Anterior cingulate cortex (tissue), 58 donors: ENCODE results near the gene LILRB4.
"Not testable (repeated sequence)": the region's sequence is repeated elsewhere in the genome, so short reads cannot be mapped to it uniquely, and the experiment has no call there.

Source experiments
- DNase-seq, 58 donors: peaks; one replicate each; lab custom pipeline; 2025; lab: John Stamatoyannopoulos, UW

LILRB4 gene

DNA sequence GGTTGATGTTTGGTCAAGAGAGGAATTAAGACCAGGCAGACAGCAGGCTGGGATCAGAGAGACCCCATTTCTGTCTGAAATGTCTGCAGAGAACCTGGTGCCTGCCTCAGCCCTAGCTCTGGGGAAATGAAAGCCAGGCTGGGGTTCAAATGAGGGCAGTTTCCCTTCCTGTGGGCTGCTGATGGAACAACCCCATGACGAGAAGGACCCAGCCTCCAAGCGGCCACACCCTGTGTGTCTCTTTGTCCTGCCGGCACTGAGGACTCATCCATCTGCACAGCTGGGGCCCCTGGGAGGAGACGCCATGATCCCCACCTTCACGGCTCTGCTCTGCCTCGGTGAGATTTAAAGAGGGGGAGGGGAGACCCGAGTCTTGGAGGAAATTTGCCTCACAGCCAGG lies at the start of gene LILRB4:
Gene LILRB4, plus strand, starts transcription at position 256 of the 400 bp plus-strand sequence. Its CDS starts 49 bp downstream, at position 305.
- peak in 14 of 58 donors; percentile 2 to 35 (median 12) for DNase-seq

DNA sequence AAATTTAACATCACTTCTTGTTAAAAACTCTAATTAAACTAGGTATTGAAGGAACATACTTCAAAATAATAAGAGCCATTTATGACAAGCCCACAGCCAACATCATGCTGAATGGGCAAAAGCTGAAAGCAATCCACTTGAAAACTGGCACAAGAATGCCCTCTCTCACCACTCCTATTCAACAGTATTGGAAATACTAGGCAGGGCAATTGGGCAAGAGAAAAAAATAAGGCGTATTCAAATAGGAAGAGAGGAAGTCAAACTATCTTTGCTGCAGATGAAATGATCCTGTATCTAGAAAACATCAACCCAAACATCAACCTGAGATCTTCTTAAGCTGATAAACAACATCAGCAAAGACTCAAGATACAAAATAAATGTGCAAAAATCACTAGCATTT lies 48.1 kb upstream of the LILRB4 start:
- no peak for DNase-seq

DNA sequence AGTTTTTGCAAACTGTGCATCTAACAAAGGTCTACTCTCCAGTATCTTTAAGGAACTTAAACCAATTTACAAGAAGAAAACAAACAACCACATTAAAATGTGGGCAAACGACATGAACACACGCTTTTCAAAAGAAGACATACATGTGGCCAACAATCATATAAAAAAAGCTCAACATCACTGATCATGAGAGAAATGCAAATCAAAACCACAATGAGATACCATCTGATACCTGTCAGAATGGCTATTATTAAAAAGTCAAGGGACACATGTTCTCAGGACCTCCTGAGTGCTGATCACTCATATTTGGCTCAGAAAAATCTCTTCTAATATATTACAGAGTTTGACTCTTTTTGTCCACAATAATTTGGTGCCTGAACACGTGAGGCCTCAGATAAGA lies 46.7 kb upstream of the LILRB4 start:
- DNase-seq: no peak

DNA sequence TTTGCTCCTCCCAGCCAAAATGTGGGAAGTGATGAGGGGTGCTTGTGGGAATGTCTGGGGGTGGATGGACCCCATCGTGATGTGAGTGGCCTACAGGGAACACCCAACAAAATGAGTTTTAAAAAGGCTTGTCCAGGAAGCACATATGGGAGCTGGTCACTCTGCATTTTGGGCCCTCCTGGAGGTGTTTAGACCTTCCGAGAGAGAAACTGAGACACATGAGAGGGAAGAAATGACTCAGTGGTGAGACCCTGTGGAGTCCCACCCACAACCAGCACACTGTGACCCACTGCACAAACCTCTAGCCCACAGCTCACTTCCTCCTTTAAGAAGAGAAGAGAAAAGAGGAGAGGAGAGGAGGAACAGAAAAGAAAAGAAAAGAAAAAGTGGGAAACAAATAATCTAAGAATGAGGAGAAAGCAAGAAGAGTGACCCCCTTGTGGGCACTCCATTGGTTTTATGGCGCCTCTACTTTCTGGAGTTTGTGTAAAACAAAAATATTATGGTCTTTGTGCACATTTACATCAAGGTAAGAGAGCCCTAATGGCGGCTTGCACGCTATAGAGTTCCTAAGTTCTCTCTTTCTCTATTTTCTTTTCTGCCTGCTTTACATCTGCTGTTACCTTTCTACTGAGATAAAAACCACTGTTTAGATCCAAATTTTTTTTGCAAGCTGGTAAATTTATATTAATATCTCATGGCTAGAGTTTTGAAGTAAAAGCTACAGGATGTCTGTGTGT lies 45.8 kb upstream of the LILRB4 start:
- DNase-seq: no peak

DNA sequence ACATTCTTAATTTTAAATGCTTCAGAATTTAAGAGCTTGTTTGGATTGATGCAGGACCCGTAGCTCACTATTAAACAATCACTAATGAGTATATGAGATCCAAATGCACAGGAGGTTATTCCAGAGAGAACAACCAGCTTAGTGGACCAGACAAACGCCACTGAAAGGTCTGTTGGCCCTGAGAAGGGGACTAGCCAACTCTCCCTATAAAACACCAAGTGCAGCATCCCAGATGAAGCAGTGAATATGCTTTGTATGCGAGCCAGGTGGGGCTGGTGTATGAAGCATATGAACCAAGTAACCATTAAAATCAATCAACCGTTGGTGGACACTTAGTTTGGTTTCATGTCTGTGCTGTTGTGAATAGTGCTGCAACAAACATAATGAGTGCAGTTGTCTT lies 42.3 kb upstream of the LILRB4 start:
- DNase-seq: no peak

DNA sequence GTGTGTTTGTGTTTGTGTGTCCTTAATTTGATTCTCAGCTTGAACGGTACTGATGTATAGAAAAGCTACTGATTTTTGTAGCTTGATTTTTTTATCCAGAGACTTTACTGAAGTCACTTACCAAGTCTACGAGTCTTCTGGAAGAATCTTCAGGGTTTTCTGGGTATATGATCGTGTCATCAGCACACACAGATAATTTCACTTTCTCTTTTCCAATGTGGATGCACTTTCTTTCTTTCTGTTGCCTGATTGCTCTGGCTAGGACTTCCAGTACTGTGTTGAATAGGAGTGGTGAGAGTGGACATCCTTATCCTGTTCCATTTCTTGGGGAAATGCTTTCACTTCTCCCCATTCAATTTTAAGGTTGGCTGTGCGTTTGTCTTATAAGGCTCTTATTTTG lies 40.4 kb upstream of the LILRB4 start:
- DNase-seq: no peak

DNA sequence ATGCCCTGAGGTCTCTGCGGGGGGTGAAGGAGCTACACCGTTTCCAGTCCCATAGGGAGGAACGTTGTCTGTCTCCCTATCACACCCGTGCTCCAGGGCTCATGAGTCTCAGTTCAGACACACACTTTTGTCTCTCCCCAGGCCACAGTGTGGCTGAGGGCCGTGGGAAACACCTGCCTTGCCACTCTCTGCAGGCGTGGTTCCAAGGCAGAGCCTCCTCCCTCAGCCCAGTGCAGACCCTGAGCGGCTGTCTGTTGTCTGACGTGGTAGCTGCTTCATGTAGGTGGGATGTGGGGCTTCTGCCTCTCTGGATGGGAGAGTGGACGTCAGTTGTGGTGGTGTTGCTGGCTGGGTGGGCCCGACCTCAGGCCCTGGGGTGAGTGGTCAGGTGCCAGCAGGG lies 38.6 kb upstream of the LILRB4 start:
- not testable (repeated sequence) for DNase-seq

DNA sequence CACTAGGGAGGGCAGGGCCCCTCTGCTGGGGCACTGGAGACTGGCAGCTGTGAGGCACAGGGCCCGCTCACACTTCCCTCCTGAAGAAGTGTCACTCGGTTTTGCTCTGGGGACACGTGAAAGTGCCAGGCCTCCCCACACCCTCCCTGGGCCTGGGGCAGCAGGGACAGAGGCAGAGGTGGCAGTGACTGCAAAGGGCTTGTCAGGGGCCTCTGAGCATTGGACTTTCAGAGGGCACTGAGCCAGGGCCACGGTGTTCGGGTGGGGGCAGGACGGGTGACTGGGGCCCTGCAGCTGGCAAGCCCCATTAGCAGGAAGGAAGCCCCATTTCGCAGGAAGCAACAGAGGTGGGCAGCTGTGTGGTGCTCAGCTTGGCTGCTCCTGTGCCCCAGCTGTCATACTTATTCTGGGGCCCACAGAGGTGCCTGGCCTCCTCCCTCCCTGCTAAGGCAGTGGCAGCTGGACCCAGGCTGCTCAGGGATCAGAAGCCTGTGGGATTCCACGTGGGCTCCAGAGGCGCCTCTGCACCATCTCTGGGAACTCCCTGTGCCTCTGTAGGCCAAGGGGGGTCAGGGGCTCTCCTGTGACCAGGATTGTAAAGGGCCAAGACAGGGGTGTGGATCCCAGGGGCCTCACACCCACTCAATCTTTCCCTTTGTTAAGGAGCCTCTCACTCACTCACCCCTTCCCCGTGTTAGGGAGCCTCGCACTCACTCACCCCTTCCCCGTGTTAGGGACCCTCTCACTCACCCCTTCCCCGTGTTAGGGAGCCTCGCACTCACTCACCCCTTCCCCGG lies 37.7 kb upstream of the LILRB4 start:
- DNase-seq: not testable (repeated sequence)

DNA sequence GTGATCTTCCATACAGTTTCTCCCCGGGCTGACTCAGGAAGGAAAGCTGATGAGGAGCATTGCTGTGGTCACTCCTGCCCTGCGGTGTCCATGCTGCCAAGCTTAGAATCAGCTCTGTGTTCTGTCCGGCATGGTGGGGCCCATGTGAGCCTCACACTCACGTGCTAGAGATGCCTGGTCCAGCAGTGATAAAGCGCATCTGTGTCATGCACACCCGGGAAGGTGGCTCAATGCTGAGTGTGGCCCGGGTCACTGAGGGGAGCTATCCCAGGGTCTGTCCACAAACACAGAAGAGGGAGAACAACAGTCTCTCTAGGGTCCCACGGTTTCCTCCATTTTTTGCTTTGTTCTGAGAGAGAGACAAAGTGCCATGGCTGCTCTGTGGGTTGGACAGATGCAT lies 36.0 kb upstream of the LILRB4 start:
- DNase-seq: no peak

DNA sequence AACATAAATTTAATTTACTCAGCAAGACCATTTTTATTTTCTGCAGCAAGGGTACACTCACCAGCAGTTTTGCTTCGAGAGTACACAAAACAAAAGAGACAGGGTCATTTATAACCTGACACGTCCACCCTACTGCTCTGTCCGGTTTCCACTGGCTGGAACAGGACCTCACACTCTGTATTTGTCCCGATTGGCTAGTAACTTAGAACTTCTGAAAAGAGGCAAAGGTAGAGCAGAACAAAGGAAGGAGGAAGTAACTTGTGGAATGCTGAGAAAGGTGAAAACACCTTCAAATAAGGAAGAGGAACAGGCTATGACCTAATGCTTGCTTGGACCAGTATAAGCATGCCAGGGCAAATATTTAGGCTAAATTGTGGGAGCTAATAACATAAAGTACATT lies 34.9 kb upstream of the LILRB4 start:
- not testable (repeated sequence) for DNase-seq

DNA sequence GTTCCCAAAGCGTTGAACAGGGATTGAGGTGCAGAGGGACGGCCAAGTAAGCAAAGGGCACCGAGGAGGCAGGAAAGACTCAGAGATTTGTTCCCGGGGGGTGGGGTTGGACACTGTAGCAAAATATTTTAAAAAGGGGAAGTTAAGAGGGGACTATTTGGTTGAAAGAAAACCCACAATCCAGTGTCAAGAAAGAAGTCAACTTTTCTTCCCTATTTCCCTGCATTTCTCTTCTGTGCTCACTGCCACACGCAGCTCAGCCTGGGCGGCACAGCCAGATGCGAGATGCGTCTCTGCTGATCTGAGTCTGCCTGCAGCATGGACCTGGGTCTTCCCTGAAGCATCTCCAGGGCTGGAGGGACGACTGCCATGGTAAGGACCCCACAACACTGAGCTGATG lies 32.5 kb upstream of the LILRB4 start, which contains the start of gene LILRB1:
Gene LILRB1, plus strand, starts transcription at position 223 of the 400 bp plus-strand sequence. CDS start 590 bp downstream, outside the sequence.
- peak in 3 of 58 donors; percentile 1 to 4 (median 1) for DNase-seq

DNA sequence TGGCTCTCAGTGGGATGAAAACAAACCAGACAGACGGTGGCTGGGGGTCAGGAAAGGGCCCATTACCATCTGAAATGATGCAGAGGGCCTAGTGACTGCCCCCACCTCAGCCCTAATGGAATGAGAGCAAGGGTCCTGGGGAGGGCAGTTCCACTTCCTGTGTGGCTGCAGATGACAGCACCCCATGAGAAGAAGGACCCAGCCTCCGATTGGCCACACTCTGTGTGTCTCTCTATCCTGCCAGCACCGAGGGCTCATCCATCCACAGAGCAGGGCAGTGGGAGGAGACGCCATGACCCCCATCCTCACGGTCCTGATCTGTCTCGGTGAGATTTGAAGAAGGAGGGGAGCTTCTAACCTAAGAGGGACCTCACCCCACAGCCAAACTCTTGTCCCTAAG lies 32.0 kb upstream of the LILRB4 start:
- DNase-seq: no peak

DNA sequence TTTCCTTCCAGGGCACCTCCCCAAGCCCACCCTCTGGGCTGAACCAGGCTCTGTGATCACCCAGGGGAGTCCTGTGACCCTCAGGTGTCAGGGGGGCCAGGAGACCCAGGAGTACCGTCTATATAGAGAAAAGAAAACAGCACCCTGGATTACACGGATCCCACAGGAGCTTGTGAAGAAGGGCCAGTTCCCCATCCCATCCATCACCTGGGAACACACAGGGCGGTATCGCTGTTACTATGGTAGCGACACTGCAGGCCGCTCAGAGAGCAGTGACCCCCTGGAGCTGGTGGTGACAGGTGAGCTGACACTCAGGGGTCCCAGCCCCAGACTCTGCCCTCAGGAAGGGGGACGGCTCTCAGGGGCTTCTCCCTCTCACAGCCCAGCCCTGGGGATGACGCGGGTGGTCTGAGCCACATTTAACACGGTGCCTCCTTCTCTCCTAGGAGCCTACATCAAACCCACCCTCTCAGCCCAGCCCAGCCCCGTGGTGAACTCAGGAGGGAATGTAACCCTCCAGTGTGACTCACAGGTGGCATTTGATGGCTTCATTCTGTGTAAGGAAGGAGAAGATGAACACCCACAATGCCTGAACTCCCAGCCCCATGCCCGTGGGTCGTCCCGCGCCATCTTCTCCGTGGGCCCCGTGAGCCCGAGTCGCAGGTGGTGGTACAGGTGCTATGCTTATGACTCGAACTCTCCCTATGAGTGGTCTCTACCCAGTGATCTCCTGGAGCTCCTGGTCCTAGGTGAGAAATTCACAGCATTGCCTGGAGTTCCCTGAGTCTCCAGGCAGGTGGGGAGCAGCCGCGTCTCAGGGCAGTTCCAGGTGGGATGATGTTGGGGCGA lies 31.1 kb upstream of the LILRB4 start:
- not testable (repeated sequence) for DNase-seq

DNA sequence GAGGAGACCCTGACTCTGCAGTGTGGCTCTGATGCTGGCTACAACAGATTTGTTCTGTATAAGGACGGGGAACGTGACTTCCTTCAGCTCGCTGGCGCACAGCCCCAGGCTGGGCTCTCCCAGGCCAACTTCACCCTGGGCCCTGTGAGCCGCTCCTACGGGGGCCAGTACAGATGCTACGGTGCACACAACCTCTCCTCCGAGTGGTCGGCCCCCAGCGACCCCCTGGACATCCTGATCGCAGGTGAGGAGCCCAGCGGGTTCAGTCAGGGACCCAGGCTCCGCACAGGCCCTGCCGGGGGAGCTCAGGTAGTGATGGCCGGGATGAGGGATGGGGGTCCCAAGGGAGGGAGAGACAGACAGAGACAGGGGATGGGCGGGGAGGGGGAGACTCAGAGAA lies 30.3 kb upstream of the LILRB4 start:
- not testable (repeated sequence) for DNase-seq

DNA sequence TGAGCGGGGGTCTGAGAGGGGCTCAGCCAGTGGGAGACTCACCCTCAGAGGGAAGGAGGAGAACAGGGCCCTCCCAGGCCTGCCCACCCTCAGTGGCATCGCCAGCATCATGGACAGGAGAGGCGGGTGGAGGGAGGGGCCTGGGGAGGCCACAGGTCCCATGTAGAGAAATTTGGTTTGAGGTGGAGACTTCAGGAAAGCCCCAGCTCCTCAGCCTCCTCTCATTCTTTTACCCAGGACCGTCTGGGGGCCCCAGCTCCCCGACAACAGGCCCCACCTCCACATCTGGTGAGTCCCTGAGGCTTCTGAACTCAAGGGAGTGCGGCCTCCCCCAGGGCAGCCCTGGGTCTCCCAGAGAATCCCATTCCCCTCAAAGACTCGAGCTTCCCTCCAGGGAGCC lies 29.4 kb upstream of the LILRB4 start:
- DNase-seq: no peak

DNA sequence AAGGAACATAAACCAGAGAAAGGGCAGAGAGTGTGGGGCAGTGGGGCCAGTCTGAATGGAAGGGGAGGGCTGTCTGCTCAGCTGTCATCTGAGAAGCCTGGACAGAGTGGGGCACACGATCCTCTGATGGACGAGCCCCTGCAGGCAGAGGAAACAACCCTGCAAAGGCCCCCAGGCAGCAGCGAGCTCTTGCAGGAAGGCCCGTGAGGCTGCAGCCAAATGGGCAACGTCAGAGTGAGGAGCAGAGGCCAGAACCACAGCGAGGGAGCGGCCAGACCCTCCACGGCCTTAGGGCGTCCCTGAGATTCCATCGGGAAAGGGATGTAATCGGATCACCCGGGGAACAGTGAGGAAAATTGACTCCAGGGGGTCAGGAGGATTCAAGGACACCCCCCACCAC lies 26.7 kb upstream of the LILRB4 start:
- DNase-seq: not testable (repeated sequence)

DNA sequence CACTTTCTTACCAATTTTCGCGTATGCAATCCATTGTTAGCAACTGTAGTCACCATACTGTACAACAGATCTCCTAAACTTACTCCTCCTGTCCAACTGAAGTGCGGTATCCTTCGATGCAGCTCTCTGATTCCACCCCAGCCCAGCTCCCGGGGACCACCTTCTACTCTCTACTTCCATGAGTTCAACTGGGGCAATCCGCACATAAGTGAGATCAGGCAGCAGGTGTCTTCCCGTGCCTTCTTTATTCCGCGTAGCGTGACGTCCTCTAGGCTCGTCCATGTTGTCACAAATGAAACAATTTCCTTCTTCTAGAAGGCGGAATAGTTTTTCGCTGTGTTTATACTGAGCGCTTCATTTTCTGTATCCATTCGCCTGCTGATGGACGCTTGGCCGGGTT lies 24.1 kb upstream of the LILRB4 start:
- DNase-seq: no peak

DNA sequence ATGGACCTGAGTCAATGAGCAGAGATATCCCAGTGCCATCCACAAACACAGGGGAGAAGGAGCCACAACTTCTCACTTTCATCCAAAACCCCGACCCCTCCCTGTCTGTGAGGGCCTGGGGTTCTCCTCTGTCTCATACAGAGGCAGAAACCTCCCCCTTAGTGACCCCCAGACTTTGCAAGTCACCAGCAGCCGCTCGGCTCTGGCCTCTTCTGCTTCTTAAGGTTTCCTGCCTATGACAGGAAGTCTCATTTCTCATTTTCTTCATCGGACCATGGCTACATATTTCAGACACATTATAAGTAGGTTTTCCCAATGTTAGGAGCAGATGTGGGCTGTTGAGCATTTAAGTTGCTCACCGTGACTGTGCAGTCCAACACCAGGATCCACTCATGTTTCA lies 19.8 kb upstream of the LILRB4 start:
- DNase-seq: not testable (repeated sequence)

DNA sequence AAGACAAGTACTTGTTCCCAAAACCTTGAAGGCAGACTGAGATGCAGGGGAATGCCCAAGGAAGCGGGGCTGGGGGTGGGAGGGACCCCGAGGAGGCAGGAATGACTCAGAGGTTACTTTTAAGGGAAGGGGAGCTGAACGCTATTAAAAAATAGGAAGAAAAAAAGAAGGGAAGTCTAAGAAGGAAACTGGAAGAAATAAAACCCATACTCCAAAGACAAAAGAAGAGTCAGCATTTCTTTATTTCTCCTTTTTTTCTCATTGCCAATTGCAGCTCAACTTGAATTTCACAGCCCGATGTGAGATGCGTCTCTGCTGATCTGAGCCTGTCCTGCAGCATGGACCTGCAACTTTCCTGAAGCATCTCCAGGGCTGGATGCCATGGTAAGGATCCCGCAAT lies 19.2 kb upstream of the LILRB4 start:
- not testable (repeated sequence) for DNase-seq

DNA sequence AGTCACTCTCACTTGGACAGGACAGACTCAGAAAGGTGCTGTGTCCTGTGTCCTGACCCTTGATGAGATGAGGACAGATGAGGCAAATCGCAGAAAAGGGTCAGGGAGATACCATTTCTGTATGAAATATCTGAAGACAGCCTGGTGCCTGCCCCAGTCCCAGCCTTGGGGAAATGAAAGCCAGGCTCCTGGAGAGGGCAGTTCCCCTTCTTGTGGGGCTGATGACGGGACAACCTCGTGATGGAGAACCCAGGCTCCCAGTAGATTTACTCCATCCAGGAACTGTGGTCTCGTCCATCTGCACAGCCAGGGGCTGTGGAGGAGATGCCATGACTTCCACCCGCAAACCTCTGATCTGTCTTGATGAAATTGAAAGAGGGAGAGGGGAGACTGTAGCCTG lies 18.7 kb upstream of the LILRB4 start:
- peak in 12 of 58 donors; percentile 3 to 18 (median 6) for DNase-seq
